Amniotic stem cell (primary cell): ENCODE results near the gene TPX2.
"Not testable (repeated sequence)": the region's sequence is repeated elsewhere in the genome, so short reads cannot be mapped to it uniquely, and the experiment has no call there.

Source experiments
- DNase-seq: peaks from one replicate; lab custom pipeline; 2025; lab: John Stamatoyannopoulos, UW

The TPX2 gene

GRCh38 chr20:31719644-31720485 is 19.2 kb upstream of the TPX2 start:
- no peak for DNase-seq

- no peak for DNase-seq
These were observed 18.3 kb upstream of the TPX2 start for GRCh38 chr20:31720486-31721407.

GRCh38 chr20:31721408-31722256 is 17.5 kb upstream of the TPX2 start:
- no peak for DNase-seq

GRCh38 chr20:31722257-31723068 is 16.6 kb upstream of the TPX2 start, which contains the start of gene BCL2L1:
Gene BCL2L1 (minus strand): TSS chr20:31722868. CDS start chr20:31722218, 650 bp downstream.
- peak; percentile 78 for DNase-seq

- DNase-seq: no peak
These were observed 16.1 kb upstream of the TPX2 start for GRCh38 chr20:31723069-31723318.

DNA sequence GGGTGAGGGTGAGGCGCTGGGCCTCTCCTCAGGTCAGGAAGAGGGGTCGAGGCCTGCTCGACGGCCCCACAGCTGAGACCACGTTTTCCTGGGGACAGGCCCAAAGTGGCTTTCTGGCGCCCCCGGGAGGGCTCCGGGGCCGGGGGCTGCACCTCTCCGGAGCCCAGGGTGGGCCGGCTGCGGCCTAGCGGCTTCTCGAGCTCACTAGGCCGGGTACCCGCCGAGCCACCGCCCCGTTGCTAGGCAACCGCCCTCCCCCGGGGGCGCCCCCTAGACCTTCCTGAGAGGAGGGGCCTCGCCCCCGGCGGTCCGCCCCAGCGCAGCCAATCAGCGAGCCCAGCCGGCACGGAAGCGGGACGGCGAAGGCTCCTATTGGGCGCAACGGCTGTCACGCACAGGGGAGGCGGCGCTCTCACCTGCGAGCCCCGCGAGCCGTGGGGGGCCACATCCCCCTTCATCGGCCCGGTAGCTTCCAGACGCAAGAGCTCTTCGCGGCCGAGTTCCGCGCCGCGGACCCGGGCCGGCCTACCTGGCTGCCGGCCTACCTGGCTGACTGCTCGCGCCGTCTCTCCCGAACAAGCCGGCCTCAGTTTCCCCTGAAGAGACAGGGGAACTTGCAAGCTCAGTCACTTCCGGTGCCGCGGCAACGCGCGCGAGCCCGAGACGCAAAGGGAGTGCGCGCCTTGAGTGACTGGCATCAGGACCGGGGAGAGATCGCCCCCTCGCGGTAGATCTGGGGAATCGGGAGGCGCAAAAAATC is 15.6 kb upstream of the TPX2 start:
- DNase-seq: peak; percentile 90

GRCh38 chr20:31731321-31731717 is 7.8 kb upstream of the TPX2 start:
- DNase-seq: no peak

DNA sequence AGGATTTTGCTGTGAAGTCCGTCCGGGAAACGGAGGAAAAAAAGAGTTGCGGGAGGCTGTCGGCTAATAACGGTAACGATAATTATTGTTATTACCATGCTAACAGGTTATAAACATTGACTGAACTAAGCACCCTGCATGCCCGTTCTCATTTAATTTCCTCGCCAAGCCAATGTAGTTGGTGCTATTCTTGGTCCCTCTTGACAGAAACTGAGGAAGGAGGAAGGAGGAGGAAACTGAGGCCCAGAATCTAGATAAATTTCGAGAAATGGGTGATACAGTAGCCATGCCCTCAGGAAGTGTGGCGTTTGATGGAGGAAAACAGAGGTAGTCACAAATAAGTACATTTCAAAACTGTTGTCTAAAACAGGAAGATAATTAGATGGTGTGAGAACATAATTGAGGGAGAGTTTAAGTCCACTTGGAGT is 474 bp downstream of the TPX2 start:
- DNase-seq: no peak

DNA sequence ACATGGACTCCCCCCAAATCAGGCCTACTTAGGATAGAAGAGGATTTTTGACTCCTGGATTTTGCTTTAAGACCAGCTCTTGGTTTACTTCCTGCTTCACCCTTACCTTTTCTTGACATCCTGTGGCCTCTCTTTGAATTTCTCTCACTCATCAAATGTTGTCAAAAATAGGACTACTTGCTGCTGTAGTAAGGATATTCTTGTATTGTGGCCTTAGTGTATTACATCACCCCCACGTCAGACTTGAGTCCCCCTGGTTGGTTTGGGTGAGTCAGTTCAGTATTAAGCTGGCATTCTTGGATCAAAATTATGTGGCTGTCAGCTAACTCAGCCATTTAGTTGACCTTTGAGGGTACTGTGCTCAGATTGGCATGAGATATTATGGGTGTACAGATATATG is 1.1 kb downstream of the TPX2 start:
- peak; percentile 26 for DNase-seq

DNA sequence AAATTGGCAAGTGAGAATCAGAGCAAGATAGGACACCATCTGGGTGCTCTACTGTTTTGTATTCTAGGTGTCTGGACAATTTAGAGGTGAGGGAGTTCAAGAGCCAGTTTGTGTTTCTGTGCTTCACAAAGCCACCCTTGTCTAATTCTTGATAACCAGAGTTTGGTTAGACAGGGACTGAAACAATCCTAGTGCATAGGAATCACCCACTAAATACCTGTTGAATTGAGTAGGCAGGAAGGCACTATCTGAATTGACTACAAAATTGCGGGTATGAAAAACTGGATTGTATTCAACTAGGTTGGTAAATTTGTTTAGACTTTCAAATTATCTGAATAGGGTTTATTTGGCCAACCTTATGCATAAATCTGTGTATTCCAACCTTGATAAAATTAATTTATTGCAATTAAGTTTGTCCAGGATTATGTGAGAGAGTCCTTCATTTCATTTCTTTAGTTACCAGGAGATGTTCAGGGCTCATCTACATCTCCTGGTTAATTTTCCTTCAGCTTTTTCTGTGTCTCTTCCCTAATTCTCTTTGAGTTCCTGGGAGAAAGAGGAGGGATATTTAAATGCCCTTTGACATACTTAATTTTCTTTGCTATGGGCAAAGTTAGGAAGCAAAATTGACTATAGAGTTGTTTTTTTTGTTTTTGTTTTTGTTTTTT is 1.7 kb downstream of the TPX2 start:
- no peak for DNase-seq

GRCh38 chr20:31746068-31746878 is 7.2 kb downstream of the TPX2 start:
- no peak for DNase-seq

DNA sequence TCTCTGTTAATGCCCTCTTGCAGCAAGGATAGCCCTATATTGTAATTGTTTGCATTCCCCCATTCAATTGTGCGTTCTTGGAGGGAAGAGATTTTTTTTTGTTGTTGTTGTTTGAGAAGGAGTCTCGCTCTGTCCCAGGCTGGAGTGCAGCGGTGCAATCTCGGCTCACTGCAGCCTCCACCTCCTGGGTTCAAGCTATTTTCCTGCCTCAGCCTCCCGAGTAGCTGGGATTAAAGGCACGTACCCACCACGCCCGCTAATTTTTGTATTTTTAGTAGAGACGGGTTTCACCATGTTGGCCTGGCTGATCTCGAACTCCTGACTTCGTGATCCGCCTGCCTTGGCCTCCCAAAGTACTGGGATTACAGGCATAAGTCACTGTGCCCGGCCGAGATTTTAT is 7.9 kb downstream of the TPX2 start:
- DNase-seq: not testable (repeated sequence)

DNA sequence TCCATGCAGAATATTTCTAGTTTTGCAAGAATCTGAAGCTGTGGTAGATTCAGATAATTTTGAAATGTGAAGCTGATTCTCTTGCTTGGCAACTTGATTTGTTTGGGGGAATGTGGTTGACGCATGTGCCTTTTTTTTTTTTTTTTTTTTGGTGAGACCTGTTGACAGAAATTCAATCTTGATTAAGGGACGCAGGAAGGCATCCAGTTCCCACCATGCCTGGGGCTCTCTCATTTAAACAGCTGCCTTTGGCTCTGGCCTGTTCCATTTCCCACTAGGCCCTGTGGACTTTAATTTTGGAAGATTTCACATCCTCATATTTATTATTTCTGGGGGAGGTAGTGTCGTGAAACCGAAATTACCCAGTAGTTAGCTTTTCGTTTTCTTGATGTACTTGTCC is 8.6 kb downstream of the TPX2 start:
- no peak for DNase-seq

GRCh38 chr20:31749223-31749622 is 10.1 kb downstream of the TPX2 start:
- no peak for DNase-seq

DNA sequence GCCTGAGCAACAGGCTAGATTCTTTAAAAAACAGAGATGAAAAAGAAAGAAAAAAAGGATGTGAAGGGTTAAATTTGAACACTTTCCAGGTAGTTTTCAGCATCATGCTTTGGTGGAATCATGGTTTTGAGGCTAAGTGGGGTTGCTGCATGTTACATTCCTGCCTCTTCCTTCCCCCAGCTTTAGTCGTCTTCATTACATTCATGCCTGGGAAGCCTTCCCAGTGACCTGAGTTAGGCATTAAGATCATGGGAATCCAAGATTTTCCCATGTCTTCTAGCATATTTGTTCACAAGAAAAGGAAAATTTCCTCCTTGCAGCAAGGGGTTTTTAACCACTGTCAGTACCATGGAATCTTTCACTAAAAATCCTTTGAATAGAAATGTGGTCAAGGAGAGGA is 12.0 kb downstream of the TPX2 start:
- no peak for DNase-seq

- no peak for DNase-seq
These were observed 18.2 kb downstream of the TPX2 start for GRCh38 chr20:31757254-31757653.

DNA sequence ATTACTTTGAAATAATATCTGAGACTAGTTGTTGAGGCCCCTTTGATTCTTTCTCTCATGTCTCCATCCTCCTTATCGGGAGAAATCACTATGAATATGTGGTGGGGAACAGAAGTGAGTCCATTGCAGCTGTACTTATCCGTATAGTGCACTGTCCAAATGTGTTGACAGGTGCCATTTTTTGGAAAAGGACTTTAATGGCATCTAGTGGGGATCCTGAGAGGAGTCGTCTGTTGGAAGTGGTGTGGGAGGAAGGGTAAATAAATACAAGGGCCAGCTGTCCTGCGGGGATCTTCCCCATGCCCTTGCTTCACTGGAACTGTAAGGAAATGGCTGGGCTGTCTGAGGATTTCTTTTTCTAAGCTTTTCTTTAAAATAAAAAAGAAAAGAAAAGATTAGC is 19.4 kb downstream of the TPX2 start:
- no peak for DNase-seq

DNA sequence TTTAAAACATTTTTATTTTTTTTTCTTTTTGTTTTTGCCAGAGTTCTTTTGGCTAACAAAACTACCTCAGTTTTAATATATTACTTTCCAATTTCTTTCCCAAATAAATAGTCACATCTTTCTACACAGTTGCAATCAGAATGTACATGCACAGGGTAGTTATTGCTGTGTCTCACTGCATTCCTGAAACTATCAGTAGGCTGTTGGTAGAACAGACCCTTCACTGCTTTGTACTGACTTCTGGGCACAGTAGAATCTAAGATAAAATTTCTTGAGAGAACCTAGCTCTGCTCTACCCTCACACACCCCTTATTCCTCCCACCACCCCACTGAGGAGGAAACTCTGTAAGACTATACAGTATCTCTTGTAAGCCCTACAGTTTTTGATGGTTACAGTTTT is 19.9 kb downstream of the TPX2 start:
- DNase-seq: no peak

GRCh38 chr20:31759836-31760518 is 20.9 kb downstream of the TPX2 start:
- no peak for DNase-seq
